Measurements from ENCODE around the gene NRXN2.

Gene NRXN2

GRCh38 chr11:64627371-64627770 is 95.6 kb downstream of the NRXN2 start:
- DNase-seq (ENCODE audit: low spot score), result no peak

GRCh38 chr11:64626637-64627036 is 96.4 kb downstream of the NRXN2 start:
- no peak for DNase-seq (ENCODE audit: low spot score)

DNA sequence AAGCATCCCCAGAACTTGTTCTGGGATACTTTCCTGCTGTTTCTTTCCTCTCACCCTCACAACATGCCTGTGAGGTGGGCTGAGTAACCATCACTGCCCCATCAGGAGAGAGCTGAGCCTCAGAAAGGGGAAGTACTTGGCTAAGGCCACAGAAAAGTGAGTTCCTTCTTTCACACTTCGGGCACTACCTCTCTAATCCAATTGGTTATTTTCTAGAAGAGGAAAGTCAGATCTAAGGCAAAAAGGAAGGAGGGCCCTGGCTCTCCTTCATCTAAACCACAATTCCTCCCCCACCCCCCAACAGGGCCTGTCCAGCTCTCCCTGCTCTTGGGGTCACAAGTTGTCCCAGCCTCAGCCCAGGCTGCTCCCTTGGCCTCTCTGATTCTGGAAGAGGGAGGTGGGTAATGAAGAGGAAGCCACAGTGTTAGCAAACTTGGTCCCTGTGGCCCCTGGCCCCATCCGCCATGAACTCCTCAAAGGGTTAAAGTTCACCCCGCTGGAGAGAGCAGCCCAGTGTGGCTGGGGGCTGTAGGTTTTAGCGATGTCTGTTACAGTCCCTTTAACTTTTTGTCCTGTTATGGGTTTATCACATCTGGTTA is 98.0 kb downstream of the NRXN2 start:
- no peak for DNase-seq (ENCODE audit: low spot score)

DNA sequence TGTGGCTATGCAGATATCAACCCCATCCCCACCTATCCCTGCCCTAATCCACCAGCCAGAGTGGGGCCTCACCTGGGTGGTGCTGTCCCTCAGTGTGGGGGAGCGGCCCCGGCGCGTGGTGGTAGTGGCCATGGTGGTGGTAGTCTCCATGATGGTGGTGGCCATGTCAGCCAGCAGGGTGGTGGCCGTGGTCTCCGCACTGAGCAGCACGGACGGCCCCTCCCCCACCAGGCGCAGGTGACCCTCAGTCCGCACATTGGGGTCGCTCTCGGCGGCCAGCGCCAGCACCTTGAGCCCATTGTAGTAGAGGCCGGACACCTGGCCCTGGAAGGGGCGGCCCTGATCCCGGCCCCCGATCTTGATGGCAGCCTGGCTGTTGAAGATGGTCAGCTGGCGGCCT is 100.3 kb downstream of the NRXN2 start:
- no peak for DNase-seq (ENCODE audit: low spot score)

- DNase-seq (ENCODE audit: low spot score), result no peak
Measured at GRCh38 chr11:64621283-64622019, 101.5 kb downstream of the NRXN2 start.

- no peak for DNase-seq (ENCODE audit: low spot score)
Measured at GRCh38 chr11:64620381-64620971, 102.5 kb downstream of the NRXN2 start.

DNA sequence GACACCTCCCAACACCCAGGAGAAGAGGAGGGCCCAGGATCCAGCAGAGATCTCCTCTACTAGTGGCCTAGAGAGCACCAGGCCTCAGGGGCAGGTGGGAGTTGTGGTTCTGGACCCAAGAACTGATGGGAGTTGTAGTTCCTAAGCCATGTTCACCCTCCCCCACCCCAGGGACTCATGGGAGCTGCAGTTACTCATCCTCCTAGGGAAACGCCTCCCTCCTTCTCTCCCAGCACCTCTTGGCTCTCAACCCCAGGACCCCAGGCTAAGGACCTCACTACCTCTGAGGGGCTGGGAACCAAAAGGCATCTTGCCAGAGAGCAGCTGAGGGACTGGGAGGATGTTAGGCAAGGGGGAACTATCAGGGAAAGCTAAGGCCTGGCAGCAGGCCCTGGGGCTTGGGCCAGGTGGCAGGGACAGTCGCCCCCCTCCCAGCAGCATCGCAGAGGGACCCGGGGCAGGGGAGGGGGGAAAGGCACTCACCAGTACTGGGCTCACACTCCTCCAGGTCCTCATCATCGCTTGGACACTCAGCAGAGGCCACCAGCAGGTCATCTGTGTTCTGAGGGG is 103.1 kb downstream of the NRXN2 start:
- DNase-seq (ENCODE audit: low spot score), result no peak

- no peak for DNase-seq (ENCODE audit: low spot score)
Measured at GRCh38 chr11:64619196-64619595, 103.8 kb downstream of the NRXN2 start.

- DNase-seq (ENCODE audit: low spot score), result no peak
Measured at GRCh38 chr11:64616817-64617216, 106.2 kb downstream of the NRXN2 start.

DNA sequence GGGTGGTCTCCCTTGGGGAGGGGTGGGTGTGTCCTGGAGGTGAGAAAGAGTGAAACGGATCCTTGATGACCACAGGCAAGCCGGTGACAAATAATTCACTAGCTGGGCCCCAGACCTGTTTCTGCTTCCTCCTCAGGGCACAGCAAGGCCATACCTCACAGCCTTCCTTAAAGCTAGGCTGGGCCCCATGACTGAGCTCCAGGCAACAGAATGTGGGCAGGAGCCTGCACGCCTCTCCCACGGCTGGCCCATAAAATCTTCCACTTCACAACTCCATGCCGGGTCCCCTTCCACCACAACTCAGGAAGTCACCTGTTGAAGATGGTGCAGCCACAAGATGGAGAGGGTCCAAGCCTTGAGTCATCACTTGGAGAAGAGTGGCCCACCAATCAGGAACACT is 108.1 kb downstream of the NRXN2 start:
- no peak for DNase-seq (ENCODE audit: low spot score)

GRCh38 chr11:64613648-64614047 is 109.3 kb downstream of the NRXN2 start:
- no peak for DNase-seq (ENCODE audit: low spot score)

GRCh38 chr11:64611869-64612646 is 110.9 kb downstream of the NRXN2 start:
- no peak for DNase-seq (ENCODE audit: low spot score)

- no peak for DNase-seq (ENCODE audit: low spot score)
Measured at GRCh38 chr11:64611176-64611575, 111.8 kb downstream of the NRXN2 start.

GRCh38 chr11:64610596-64610995 is 112.4 kb downstream of the NRXN2 start:
- DNase-seq (ENCODE audit: low spot score), result no peak

DNA sequence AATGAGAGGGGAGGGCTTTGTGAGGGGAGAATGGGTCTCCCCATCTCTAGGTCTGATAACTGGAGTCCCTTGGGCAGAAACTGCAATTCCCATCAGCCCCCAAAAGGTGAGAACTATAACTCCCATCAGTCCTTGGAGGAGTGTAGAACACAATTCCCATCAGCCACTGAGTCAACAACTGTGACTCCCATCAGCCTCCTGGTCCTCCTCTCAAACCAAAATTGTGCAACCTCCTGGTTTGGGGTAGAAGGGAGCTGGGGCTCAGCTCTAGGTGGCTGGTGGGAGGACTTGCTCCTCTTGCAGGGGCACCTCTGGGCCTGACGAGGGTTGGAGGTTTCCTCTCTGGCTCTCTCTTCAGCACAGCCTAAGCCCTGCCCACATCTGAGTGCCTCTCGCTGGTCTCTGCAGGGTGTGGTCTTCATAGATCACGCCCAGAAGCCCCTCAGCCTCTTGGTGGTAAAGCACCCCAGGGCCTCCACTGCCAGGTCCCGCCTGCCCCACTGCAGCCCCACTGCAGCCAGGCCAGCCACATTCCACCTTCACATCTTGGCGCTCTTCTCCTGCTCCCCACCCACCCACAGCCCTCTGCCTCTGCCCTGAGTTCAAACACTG is 113.5 kb downstream of the NRXN2 start:
- no peak for DNase-seq (ENCODE audit: low spot score)

GRCh38 chr11:64608636-64609035 is 114.4 kb downstream of the NRXN2 start:
- no peak for DNase-seq (ENCODE audit: low spot score)

DNA sequence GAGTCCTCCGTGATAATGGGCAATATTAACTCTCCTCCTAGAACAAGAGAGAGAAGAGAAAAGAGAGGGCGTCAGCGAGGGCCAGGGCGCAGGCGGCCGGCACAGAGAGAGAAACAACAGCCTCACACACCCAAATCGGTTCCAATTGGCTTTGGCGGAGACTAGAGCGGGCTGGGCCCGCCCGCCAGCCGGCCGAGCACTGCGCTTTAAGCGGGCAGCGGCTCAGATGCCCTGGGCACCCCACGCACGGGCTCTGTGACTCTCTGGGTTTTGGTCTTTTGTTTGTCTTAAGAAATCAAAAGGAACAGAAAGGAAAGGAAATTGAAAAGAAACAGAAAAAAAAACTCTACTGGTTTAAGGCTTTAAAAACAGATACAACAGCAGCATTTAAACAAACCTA is 115.0 kb downstream of the NRXN2 start:
- no peak for DNase-seq (ENCODE audit: low spot score)

GRCh38 chr11:64607381-64607985 is 115.5 kb downstream of the NRXN2 start:
- no peak for DNase-seq (ENCODE audit: low spot score)

DNA sequence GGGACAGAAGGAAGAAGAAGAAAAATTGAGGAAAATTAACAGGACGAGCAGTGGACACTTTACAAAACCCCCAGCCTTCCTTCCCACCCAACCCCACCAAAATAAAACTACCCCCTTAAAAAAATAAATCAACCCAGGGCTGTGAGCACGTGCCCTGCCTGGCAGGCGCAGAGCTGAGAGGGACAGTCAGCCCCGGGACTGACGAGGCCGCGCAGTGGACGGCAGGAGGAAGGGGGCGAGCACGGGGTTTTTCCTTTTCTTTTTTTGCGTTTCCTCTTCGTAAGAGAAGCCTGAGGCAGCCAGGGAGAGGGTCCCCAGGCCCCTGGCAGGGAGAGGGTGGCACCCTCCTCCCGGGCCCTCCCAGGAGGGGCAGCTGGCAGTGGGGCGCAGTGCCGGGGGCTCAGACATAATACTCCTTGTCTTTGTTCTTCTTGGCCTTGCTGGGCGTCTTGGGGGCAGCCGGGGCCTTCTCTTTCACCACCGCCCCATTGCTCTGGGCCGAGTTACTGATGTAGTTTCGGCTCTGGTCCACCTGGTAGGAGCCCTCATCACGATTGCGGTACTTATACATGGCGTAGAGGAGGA is 116.1 kb downstream of the NRXN2 start:
- no peak for DNase-seq (ENCODE audit: low spot score)

DNA sequence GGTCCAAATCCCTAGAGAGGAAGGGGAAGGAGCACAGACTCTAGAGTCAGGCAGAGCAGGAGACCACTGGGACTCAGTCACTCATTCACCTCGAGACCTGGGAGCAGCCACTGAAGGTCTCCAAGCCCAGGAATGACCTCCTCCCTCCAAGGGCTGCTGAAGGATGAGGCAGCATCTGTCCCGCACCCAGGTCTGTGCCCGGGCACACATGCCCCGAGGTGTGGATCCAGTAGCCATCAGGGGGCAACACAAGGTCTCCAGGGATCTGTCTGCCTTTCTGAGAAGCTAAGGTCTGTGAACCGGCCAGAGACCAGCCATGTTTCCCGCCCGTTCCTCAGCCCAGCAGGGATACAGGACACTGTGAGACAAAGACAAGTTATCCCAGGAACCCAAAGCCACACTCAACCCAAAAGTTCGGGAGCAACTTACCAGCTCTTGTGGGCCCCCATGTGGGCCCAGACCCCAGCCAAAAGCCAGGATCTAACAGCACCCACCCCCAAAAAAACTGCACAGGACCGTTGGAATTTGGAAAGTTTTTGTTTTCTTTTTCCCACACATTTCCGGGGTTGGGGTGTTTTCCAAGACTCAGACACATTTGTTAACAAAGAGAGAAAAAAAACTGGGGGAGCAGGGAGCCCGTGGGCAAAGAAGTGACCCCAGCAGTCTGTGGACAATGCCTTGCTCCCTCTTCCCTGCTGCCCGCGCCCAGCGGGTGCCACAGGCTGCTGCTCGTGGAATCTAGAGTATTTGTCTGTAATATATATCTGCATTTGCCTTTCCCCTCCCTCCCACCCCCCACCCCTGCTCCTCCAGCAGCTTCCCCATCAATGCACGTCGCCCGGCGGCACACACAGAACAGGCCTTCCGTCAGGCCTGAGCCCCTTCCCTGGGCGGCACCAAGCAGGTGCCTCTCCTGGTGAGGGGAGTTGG is 117.1 kb downstream of the NRXN2 start:
- no peak for DNase-seq (ENCODE audit: low spot score)

Measured in CD4-positive, alpha-beta T cell treated with Interleukin-15 for 4 hours (primary cell).